Measurements from ENCODE around the gene PEF1.

PEF1 gene

GRCh38 chr1:31655756-31656155 is 11.1 kb upstream of the PEF1 start:
- H3K36me3 ChIP-seq = peaks cover 8 to 83% (median 43%) of the 10 kb centered on the region in 3 donors
- intact Hi-C loops (cut with DNase I; ENCODE audit: low total_unique reads) = no loop called here

GRCh38 chr1:31655104-31655503 is 10.4 kb upstream of the PEF1 start:
- H3K4me1 ChIP-seq = peaks cover 0 to 28% (median 9%) of the 10 kb centered on the region in 4 donors
- no peak overlapping the region for H3K27ac ChIP-seq
- H3K9me3 ChIP-seq = no peaks in the 10 kb centered on the region
- H3K36me3 ChIP-seq = peaks cover 8 to 77% (median 43%) of the 10 kb centered on the region in 3 donors
- H3K4me3 ChIP-seq = no peak overlapping the region
- no peak for DNase-seq
- TF ChIP-seq CTCF (IDR thresholded peaks at IDR 0.05) = no peak
- intact Hi-C loops (cut with DNase I; ENCODE audit: low total_unique reads) = no loop called here
- no peaks in the 10 kb centered on the region for H3K27me3 ChIP-seq

More at GRCh38 chr1:31655756-31656155, 11.1 kb upstream of the PEF1 start:
- TF ChIP-seq CTCF (IDR thresholded peaks at IDR 0.05) = no peak
- H3K27ac ChIP-seq = no peak overlapping the region
- H3K4me3 ChIP-seq = no peak overlapping the region
- no peaks in the 10 kb centered on the region for H3K9me3 ChIP-seq
- peaks cover 0 to 22% (median 14%) of the 10 kb centered on the region in 4 donors for H3K4me1 ChIP-seq
- no peaks in the 10 kb centered on the region for H3K27me3 ChIP-seq
- DNase-seq = no peak

- H3K4me3 ChIP-seq = no peak overlapping the region
- intact Hi-C loops (cut with DNase I; ENCODE audit: low total_unique reads) = no loop called here
- H3K27ac ChIP-seq = no peak overlapping the region
- peaks cover 8 to 72% (median 43%) of the 10 kb centered on the region in 3 donors for H3K36me3 ChIP-seq
- H3K4me1 ChIP-seq = peaks cover 0 to 34% (median 8%) of the 10 kb centered on the region in 4 donors
- no peak for DNase-seq
- H3K9me3 ChIP-seq = no peaks in the 10 kb centered on the region
- H3K27me3 ChIP-seq = no peaks in the 10 kb centered on the region
- no peak for TF ChIP-seq CTCF (IDR thresholded peaks at IDR 0.05)
Measured at GRCh38 chr1:31654474-31654776, 9.7 kb upstream of the PEF1 start.

- TF ChIP-seq CTCF (IDR thresholded peaks at IDR 0.05) = no peak
- Histone ChIP-seq H3K4me3 (no peak overlapping the region), H3K36me3 (peaks cover 8 to 66% (median 40%) of the 10 kb centered on the region in 3 donors), H3K27ac (no peak overlapping the region), H3K27me3 (no peaks in the 10 kb centered on the region), H3K4me1 (peaks cover 0 to 35% (median 10%) of the 10 kb centered on the region in 4 donors), H3K9me3 (no peaks in the 10 kb centered on the region)
- intact Hi-C loops (cut with DNase I; ENCODE audit: low total_unique reads) = no loop called here
- no peak for DNase-seq
Measured at GRCh38 chr1:31653717-31654473, 9.2 kb upstream of the PEF1 start.

GRCh38 chr1:31652891-31653499 is 8.3 kb upstream of the PEF1 start:
- Histone ChIP-seq H3K4me1 (peaks cover 0 to 44% (median 19%) of the 10 kb centered on the region in 4 donors), H3K27me3 (no peaks in the 10 kb centered on the region), H3K36me3 (peaks cover 4 to 57% (median 31%) of the 10 kb centered on the region in 3 donors), H3K9me3 (no peaks in the 10 kb centered on the region), H3K4me3 (no peak overlapping the region), H3K27ac (no peak overlapping the region)
- intact Hi-C loops (cut with DNase I; ENCODE audit: low total_unique reads) = no loop called here
- no peak for TF ChIP-seq CTCF (IDR thresholded peaks at IDR 0.05)
- no peak for DNase-seq
